22Rv1 (cell line): ENCODE data around the gene RGS3.

Experiments
- ZFX ChIP-seq: fragments of 450-650 bp; IDR thresholded peaks from 2 replicates; pipeline ENCODE4 v1.6.1; 2017; ENCODE audit warnings: antibody characterized with exemption, borderline replicate concordance
- TF ChIP-seq, protein P1 (sequence below): fragments of 450-650 bp; IDR thresholded peaks from 2 replicates; pipeline ENCODE4 v1.5.1; 2017; ENCODE audit warnings: mild to moderate bottlenecking

DNA sequence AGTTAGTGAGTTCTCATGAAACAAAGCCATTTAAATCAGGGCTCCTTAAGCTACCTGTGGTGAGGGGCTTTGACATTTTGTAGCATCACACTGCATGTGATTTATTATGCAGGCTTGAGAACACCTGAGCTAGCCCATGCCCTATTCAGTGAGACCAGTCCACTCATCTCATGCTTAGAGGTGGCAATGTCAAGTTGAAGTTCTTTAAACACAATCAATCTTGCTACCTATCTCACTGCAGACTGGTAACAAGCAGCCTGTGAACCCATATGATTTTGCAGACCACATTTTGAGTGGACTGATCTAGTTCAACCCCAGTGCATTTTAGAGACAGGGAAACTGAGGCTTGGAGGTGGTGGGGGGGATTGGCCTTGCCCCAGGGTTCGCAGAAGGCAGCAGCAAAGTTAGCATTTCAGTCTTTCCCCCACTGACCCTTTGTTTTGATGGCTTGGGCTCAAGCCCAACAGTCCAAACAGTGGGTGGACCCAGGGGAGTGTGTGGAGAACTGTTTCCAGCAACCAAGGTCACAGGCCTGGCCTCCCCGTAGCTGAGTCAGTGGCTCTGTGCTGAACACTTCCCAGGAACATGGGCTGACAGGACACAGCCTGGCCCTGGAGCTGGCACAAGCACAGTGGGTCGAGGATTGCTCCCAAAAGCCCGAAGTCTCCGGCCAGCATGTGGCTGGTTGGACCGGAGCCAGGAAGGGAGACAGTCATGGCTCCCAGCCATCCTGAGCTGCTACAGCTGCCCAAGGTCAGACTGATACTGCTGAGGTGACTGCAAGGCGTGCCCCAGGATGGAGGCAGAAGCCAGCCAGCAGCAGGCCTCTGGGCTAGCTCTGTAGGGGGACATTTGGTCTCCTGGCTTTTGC is 95.3 kb downstream of the RGS3 start:
- TF ChIP-seq, protein P1, sequence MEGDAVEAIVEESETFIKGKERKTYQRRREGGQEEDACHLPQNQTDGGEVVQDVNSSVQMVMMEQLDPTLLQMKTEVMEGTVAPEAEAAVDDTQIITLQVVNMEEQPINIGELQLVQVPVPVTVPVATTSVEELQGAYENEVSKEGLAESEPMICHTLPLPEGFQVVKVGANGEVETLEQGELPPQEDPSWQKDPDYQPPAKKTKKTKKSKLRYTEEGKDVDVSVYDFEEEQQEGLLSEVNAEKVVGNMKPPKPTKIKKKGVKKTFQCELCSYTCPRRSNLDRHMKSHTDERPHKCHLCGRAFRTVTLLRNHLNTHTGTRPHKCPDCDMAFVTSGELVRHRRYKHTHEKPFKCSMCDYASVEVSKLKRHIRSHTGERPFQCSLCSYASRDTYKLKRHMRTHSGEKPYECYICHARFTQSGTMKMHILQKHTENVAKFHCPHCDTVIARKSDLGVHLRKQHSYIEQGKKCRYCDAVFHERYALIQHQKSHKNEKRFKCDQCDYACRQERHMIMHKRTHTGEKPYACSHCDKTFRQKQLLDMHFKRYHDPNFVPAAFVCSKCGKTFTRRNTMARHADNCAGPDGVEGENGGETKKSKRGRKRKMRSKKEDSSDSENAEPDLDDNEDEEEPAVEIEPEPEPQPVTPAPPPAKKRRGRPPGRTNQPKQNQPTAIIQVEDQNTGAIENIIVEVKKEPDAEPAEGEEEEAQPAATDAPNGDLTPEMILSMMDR: no peak
- TF ChIP-seq ZFX: no peak
